Bronchus fibroblast of lung (primary cell): Measurements from ENCODE around the gene KIAA0825. TPM values are rescaled to one million over a fixed set of nuclear protein-coding genes. Genes with fewer than 3 reads are reported as not detected.

Source experiments
- total RNA-seq: library from RNA; depleted of rRNA; stranded (reverse); fragments of >200 nt; gene quantifications from 2 replicates; pipeline ENCODE4 v1.2.3, GENCODE V29; 2015

The KIAA0825 gene, protein sequence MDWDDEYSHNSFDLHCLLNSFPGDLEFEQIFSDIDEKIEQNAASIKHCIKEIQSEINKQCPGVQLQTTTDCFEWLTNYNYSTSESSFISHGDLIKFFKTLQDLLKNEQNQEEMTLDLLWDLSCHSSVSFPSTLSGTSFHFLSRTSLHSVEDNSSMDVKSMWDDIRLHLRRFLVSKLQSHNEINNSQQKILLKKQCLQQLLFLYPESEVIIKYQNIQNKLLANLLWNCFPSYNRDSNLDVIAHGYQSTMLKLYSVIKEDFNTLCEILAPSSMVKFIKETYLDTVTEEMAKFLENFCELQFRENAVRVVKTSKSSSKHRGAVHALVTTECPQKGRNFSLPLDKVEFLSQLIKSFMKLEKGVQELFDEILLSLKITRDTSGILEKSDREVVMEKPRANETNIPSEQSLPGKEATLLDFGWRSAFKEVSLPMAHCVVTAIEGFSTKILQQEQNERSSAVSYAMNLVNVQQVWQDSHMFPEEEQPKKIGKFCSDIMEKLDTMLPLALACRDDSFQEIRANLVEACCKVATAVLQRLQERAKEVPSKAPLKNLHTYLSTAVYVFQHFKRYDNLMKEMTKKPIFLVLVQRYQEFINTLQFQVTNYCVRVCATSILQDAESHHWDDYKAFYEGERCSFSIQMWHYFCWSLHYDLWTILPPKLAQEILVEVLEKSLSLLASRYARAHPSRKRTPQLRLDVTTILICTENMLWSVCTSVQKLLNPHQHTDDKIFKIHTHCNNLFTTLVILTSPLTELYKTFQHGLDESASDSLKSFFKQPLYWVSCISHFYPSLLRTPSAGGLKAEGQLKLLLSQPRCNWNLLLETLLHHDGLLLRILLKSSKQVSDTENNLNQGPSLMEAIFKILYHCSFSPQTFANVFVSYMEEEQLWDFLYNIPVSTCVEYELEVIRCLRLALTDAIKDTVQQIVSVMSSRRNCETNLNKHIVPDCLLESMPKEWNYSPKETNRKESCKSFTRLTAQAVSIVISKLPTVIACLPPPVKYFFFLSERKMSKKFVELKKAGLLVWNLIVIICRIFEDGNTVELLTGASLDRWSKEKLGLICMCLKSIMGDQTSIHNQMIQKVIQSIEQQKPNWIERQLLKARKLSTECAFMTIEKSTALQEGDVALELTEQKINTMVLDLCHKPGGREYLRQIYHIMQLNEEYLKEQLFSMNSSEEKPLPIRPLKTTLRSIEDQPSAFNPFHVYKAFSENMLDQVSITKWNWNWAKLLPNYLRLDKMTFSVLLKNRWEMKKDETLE (N-terminal part only)
- 1.8 and 2.0 TPM in 2 replicates for total RNA-seq

DNA sequence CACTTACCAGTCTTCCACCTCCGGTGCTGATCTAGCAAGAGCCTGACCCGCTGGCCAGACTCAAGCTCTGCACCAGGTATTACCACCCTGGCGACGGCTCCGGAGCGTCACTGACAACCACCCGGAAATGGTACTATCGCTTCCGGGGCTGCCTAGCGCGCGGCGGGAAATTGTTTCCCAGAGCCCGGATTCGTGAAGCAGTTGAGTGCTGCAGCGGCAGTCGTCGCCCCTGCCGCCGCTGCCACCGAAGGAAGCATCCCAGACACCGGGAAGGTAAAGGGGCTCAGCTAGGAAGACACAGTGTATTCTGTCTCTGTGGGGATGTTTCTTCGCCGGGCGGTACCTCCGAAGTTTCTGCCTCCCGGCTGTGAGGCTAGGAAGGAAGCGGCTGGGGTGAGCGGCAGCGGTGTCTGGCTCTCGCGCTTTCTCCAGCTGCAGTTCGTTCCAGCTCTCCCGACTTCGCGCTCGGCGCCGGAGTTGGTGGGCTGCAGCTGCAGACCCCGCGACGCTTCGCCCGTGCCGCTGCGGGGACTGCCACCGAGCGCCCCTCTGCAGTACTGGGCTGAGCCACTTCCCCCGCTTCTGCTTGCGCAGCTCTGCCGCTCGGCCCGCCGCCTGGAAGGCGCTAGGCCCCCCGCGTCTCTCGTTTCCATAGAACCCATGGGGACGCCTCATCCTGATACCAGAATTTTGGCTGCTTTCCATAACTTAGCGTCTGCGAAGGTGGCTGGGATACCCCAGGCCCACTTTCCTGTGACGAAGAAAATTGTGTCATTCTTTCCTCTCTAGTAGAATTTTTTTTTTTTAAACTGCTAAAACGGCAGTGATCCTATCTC, at the start of gene KIAA0825, which contains the start of gene SLF1:
KIAA0825 (minus strand) TSS at position 112 of the 836 bp plus-strand sequence. CDS start 81,478 bp downstream, outside the sequence.
SLF1 (plus strand) TSS at position 177 of the 836 bp plus-strand sequence. CDS start 10,142 bp downstream, outside the sequence.

Other genes starting within 250 kb of the KIAA0825 start
- 8.6 and 10.3 TPM in 2 replicates for gene SLF1, start 65 bp upstream of the KIAA0825 start, total RNA-seq